Endothelial cell of umbilical vein (primary cell): ENCODE measurements around the gene HCFC2. TPM values are rescaled to one million over a fixed set of nuclear protein-coding genes. Genes with fewer than 3 reads are reported as not detected.

Experiments used
- BruUV-seq: library from RNA; stranded (reverse); fragments of 400-500 nt; replicated peaks from 2 replicates; lab custom pipeline; 2021; lab: Mats Ljungman, UMichigan
- CTCF ChIA-PET: fragments of 300-600, 350-600 bp; sonication (Branson Sonifier 250); formaldehyde crosslinking; loops from one replicate; lab custom pipeline; 2021; ENCODE audit warnings: antibody characterized with exemption, inconsistent platforms; lab: Charles Lee
- POLR2A ChIA-PET: fragments of 300-600, 350-600 bp; sonication (Branson Sonifier 250); formaldehyde crosslinking; loops from one replicate; lab custom pipeline; 2021; ENCODE audit warnings: antibody characterized with exemption, inconsistent platforms; lab: Charles Lee
- DNase-seq: peaks from one replicate; pipeline ENCODE4 v3.0.0-alpha.2; 2011; ENCODE audit warnings: low read depth, low spot score
- FAIRE-seq: peaks from 2 replicates; lab custom pipeline; 2011; peaks lifted over from hg19 to GRCh38; lab: Jason Lieb, UNC
- H2AFZ ChIP-seq: 2 replicates; pipeline ENCODE4 v1.6.0; 2012; ENCODE audit warnings: low read depth, low read length, control low read depth, inconsistent platforms
- H3K27ac ChIP-seq: 2 replicates; pipeline ENCODE4 v1.5.1; 2011; ENCODE audit warnings: low read depth, mild to moderate bottlenecking, control low read depth, low read length, moderate library complexity; ENCODE audit not compliant: insufficient read depth
- H3K27me3 ChIP-seq, 2 experiments: 2 replicates each; pipeline versions ENCODE4 v1.6.0 to v1.6.1; 2011; ENCODE audit warnings: low read length in 2 of 2, mixed read lengths in 1 of 2; ENCODE audit not compliant: control insufficient read depth in 2 of 2, insufficient read depth in 2 of 2
- H3K36me3 ChIP-seq, 2 experiments: 2 replicates in 1 of 2; 3 replicates in 1 of 2; pipeline ENCODE4 v1.5.1; 2011; ENCODE audit warnings: low read length in 2 of 2, mild to moderate bottlenecking in 1 of 2, moderate library complexity in 1 of 2; ENCODE audit not compliant: control insufficient read depth in 2 of 2, insufficient read depth in 2 of 2; ENCODE audit errors: extremely low read depth in 1 of 2
- H3K4me1 ChIP-seq: 3 replicates; pipeline ENCODE4 v1.5.1; 2011; ENCODE audit warnings: mild to moderate bottlenecking, low read length; ENCODE audit not compliant: control insufficient read depth, insufficient read depth; ENCODE audit errors: extremely low read depth
- H3K4me2 ChIP-seq: 2 replicates; pipeline ENCODE4 v1.6.1; 2011; ENCODE audit warnings: low read length, control low read depth, mixed read lengths; ENCODE audit not compliant: insufficient read depth
- H3K4me3 ChIP-seq, 3 experiments: fragments of 200-600 bp in 1 of 3; sonication (generic), shearing (Covaris generic) in 1 of 3; replicated peaks in 1 of 3; 2 replicates each; pipeline ENCODE4 v1.5.1; 2011 to 2016; ENCODE audit warnings: control low read depth in 3 of 3, low read length in 3 of 3, mild to moderate bottlenecking in 2 of 3, inconsistent platforms in 1 of 3, low read depth in 1 of 3, moderate library complexity in 1 of 3; ENCODE audit not compliant: insufficient read depth in 1 of 3
- H3K79me2 ChIP-seq: 2 replicates; pipeline ENCODE4 v1.6.0; 2012; ENCODE audit warnings: low read length, inconsistent platforms; ENCODE audit not compliant: control insufficient read depth, insufficient read depth
- H3K9ac ChIP-seq: replicated peaks from 2 replicates; pipeline ENCODE3; 2011; ENCODE audit warnings: low read length, control low read depth; ENCODE audit not compliant: insufficient read depth; ENCODE audit errors: extremely low read depth
- H3K9me1 ChIP-seq: replicated peaks from 3 replicates; pipeline ENCODE4 v1.6.0; 2011; ENCODE audit warnings: mild to moderate bottlenecking, low read length; ENCODE audit not compliant: control insufficient read depth, insufficient read depth; ENCODE audit errors: extremely low read depth
- H3K9me3 ChIP-seq: replicated peaks from 2 replicates; pipeline ENCODE4 v1.5.1; 2012; ENCODE audit warnings: low read length, inconsistent platforms; ENCODE audit not compliant: control insufficient read depth, insufficient read depth
- H4K20me1 ChIP-seq: replicated peaks from 2 replicates; pipeline ENCODE3; 2011; ENCODE audit warnings: mild to moderate bottlenecking, low read length; ENCODE audit not compliant: control insufficient read depth, insufficient read depth; ENCODE audit errors: extremely low read depth
- EZH2 ChIP-seq: IDR thresholded peaks from 2 replicates; pipeline ENCODE4 v1.6.1; 2012; ENCODE audit warnings: borderline replicate concordance, low read depth, mild to moderate bottlenecking, moderate library complexity, low read length, inconsistent platforms; ENCODE audit not compliant: severe bottlenecking
- GATA2 ChIP-seq: IDR thresholded peaks from 2 replicates; pipeline ENCODE4 v1.7.0; 2011; ENCODE audit warnings: low read depth, mild to moderate bottlenecking, moderate library complexity, mixed read lengths, low read length; ENCODE audit not compliant: insufficient read length, insufficient read depth
- JUN ChIP-seq: IDR thresholded peaks from 2 replicates; pipeline ENCODE4 v1.6.1; 2011; ENCODE audit warnings: borderline replicate concordance, low read depth; ENCODE audit not compliant: insufficient read length, insufficient read depth
- MYC ChIP-seq: IDR thresholded peaks from one replicate; pipeline ENCODE4 v1.6.1; 2011; ENCODE audit warnings: mild to moderate bottlenecking, low read depth, low read length
- POLR2A ChIP-seq: IDR thresholded peaks from 2 replicates; pipeline ENCODE4 v1.6.1; 2012; ENCODE audit warnings: low read depth, mild to moderate bottlenecking, control low read depth, low read length
- POLR2AphosphoS5 ChIP-seq: IDR thresholded peaks from 2 replicates; pipeline ENCODE4 v1.6.1; 2012; ENCODE audit warnings: low read depth, mild to moderate bottlenecking, control low read depth, low read length, moderate library complexity; ENCODE audit not compliant: insufficient read depth
- dilution Hi-C: fragments of 300-500 bp; cut with MboI; formaldehyde crosslinking; loops from one replicate; pipeline ENCODE4 v1.15.0; 2019; ENCODE audit warnings: low sequenced_read_pairs; ENCODE audit not compliant: extremely low pct_ligation_motif_present
- intact Hi-C: fragments of 100-400 bp; cut with micrococcal nuclease; formaldehyde crosslinking; loops from one replicate; pipeline ENCODE4 v1.10.0; 2022
- polyA plus RNA-seq, 4 experiments: library from polyadenylated mRNA; depleted of rRNA in 3 of 4; stranded (reverse) in 3 of 4; unstranded in 1 of 4; fragments of >200 nt; gene quantifications; 2 replicates each; pipeline versions ENCODE4 v1.2.1 to v1.2.3, GENCODE V29; 2011 to 2012; ENCODE audit warnings: missing spikeins in 1 of 4
- total RNA-seq: library from RNA; stranded (reverse); gene quantifications from 2 replicates; pipeline ENCODE4 v1.2.3, GENCODE V29; 2021
- TF ChIP-seq, protein P1 (sequence below), 2 donors: IDR thresholded peaks; 1 replicate in 1 of 2; 2 replicates in 1 of 2; pipeline ENCODE4 v1.5.1; 2011; ENCODE audit warnings: low read length in 2 of 2, mild to moderate bottlenecking in 2 of 2, moderate library complexity in 2 of 2, control low read depth in 1 of 2, inconsistent platforms in 1 of 2, low read depth in 1 of 2; ENCODE audit not compliant: insufficient read depth in 1 of 2; ENCODE audit errors: extremely low read depth in 1 of 2
- TF ChIP-seq, protein P2 (sequence below): IDR thresholded peaks from 2 replicates; pipeline ENCODE4 v1.6.1; 2011; ENCODE audit not compliant: insufficient read depth, insufficient read length

HCFC2 gene
- total and polyA plus RNA-seq, 2 donors (not counting 3 experiments of a cell fraction or from before 2014, with no cell fraction given): 6.0 to 15.6 TPM

DNA sequence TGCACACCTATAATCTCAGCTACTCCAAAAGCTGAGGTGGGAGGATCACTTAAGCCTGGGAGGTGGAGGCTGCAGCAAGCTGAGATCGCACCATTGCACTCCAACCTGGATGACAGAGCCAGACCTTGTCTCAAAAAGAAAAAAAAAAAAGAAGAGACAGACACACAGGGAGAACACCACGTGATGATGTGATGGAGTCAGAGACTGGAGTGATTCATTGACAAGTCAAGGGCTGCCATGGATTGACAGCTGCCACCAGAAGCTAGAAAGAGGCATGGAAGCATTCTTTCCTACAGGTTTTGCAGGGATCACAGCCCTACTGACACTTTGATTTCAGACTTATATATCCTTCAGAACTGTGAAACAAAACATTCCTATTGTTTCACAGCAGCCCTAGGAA is 3.5 kb upstream of the HCFC2 start:
- H3K9me3 ChIP-seq: no peaks in the 10 kb centered on the region
- H3K4me3 ChIP-seq: no peak overlapping the region
- no peak for FAIRE-seq
- H3K4me1 ChIP-seq: peaks cover 8% of the 10 kb centered on the region
- intact Hi-C loops (loop anchor here (1.0 kb wide), 1 partner anchor 10 kb away; the partner anchor contains the start of gene GLT8D2), dilution Hi-C loops (no loop called here)
- H3K9ac ChIP-seq: no peak overlapping the region
- no peak overlapping the region for H3K27ac ChIP-seq
- H3K79me2 ChIP-seq: peaks cover 10% of the 10 kb centered on the region
- TF ChIP-seq POLR2A (no peak), JUN (no peak), EZH2 (no peak), POLR2AphosphoS5 (no peak), MYC (no peak), GATA2 (no peak)
- TF ChIP-seq, protein P1, sequence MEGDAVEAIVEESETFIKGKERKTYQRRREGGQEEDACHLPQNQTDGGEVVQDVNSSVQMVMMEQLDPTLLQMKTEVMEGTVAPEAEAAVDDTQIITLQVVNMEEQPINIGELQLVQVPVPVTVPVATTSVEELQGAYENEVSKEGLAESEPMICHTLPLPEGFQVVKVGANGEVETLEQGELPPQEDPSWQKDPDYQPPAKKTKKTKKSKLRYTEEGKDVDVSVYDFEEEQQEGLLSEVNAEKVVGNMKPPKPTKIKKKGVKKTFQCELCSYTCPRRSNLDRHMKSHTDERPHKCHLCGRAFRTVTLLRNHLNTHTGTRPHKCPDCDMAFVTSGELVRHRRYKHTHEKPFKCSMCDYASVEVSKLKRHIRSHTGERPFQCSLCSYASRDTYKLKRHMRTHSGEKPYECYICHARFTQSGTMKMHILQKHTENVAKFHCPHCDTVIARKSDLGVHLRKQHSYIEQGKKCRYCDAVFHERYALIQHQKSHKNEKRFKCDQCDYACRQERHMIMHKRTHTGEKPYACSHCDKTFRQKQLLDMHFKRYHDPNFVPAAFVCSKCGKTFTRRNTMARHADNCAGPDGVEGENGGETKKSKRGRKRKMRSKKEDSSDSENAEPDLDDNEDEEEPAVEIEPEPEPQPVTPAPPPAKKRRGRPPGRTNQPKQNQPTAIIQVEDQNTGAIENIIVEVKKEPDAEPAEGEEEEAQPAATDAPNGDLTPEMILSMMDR (IDR thresholded peaks at IDR 0.05; ENCODE audit: extremely low read depth in 1 of 2, insufficient read depth in 1 of 2, low read depth in 1 of 2, low read length in 2 of 2): no peak
- TF ChIP-seq, protein P2, sequence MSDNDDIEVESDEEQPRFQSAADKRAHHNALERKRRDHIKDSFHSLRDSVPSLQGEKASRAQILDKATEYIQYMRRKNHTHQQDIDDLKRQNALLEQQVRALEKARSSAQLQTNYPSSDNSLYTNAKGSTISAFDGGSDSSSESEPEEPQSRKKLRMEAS: no peak
- ChIA-PET CTCF (interaction anchor here (2.7 kb wide), 1 partner anchor 48 kb away, joined by 16 read pairs; no protein-coding TSS in a partner anchor), POLR2A (no interaction called here)
- no peaks in the 10 kb centered on the region for H4K20me1 ChIP-seq
- H3K36me3 ChIP-seq: no peaks in the 10 kb centered on the region
- no peak overlapping the region for H2AFZ ChIP-seq
- no TSS peak for BruUV-seq
- no peak for DNase-seq
- H3K27me3 ChIP-seq: peaks cover 2 to 8% of the 10 kb centered on the region in 2 experiments
- H3K9me1 ChIP-seq: no peaks in the 10 kb centered on the region
- no peak overlapping the region for H3K4me2 ChIP-seq
